GM21723 (cell line): ENCODE results near the gene TEX30.

ENCODE experiments used
- ATAC-seq: cut with Tn5 transposase; IDR thresholded peaks from one replicate; pipeline ENCODE4 v1.9.1; 2021; ENCODE audit warnings: mild to moderate bottlenecking, moderate library complexity; ENCODE audit not compliant: unreplicated experiment

TEX30 gene

DNA sequence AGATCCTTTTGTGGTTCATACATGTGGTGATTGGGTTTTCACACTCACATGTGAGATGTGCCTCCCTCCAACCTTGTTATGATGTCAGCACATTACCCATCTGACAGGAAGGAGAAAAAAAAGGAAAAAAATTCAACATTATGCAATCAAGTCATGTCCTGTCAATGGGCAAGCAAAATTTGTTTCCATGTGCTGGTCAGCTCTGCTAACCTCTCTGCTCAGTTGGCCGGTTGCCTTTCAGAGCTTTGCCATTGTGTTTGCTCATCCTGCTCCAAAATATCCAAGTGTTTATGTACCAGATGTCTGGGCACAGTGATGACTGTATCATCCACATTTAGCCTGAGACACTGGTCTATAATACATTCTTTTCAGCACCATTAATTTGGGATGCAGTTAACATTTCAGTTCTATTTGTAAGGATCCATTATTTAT lies 51.8 kb downstream of the TEX30 start:
- no peak for ATAC-seq

DNA sequence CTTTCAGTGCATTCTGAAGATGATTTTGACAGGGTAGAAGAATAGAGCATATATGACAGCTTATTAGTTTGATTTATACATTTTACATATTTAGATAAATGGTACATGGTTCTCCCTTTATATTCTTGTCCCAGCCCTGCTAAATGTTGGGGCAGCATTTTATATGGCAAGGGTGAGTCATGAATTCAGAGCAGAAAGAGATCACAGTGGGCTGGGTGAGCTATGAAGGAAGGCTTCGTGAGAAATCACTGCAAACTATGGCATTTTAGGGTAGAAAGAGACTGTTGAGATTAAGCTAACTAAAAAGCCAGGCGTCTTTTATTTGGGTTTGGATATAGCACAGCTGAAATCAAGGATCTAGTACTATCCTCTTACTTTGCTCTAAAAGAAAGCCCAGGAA lies 54.8 kb downstream of the TEX30 start:
- ATAC-seq: no peak
